Smooth muscle cell (in vitro differentiated cells): Measurements from ENCODE around the gene IGF2R. TPM values are rescaled to one million over a fixed set of nuclear protein-coding genes. Genes with fewer than 3 reads are reported as not detected.

Source experiments
- DNase-seq: peaks from one replicate; lab custom pipeline; 2025; ENCODE audit not compliant: unreplicated experiment; lab: John Stamatoyannopoulos, UW
- H2AFZ ChIP-seq: fragments of 200-600 bp; sonication (generic); 2 replicates; pipeline ENCODE4 v1.6.0; 2016; ENCODE audit warnings: antibody characterized with exemption, low read depth, mild to moderate bottlenecking
- H3F3A ChIP-seq: fragments of 200-600 bp; sonication (generic); 2 replicates; pipeline ENCODE4 v1.6.0; 2017; ENCODE audit warnings: antibody characterized with exemption, low read depth
- H3K27ac ChIP-seq: fragments of 200-600 bp; sonication (generic); 2 replicates; pipeline ENCODE4 v1.5.1; 2016; ENCODE audit warnings: low read depth, mild to moderate bottlenecking
- H3K27me3 ChIP-seq: fragments of 200-600 bp; sonication (generic); 2 replicates; pipeline ENCODE4 v1.6.1; 2016; ENCODE audit warnings: low read depth, mild to moderate bottlenecking
- H3K36me3 ChIP-seq: fragments of 200-600 bp; sonication (generic); 2 replicates; pipeline ENCODE4 v1.5.1; 2016; ENCODE audit warnings: low read depth
- H3K4me1 ChIP-seq: fragments of 200-600 bp; sonication (generic); 2 replicates; pipeline ENCODE4 v1.5.1; 2016; ENCODE audit warnings: low read depth
- H3K4me2 ChIP-seq: fragments of 200-600 bp; sonication (generic); 2 replicates; pipeline ENCODE4 v1.6.0; 2016; ENCODE audit warnings: mild to moderate bottlenecking
- H3K4me3 ChIP-seq: fragments of 200-600 bp; sonication (generic); 2 replicates; pipeline ENCODE4 v1.5.1; 2016; ENCODE audit warnings: mild to moderate bottlenecking
- H3K79me2 ChIP-seq: fragments of 200-600 bp; sonication (generic); 2 replicates; pipeline ENCODE4 v1.6.0; 2016; ENCODE audit warnings: low read depth, mild to moderate bottlenecking
- H3K9ac ChIP-seq: fragments of 200-600 bp; sonication (generic); 2 replicates; pipeline ENCODE4 v1.6.0; 2016; ENCODE audit warnings: low read depth
- H3K9me3 ChIP-seq: fragments of 200-600 bp; sonication (generic); replicated peaks from 2 replicates; pipeline ENCODE4 v1.5.1; 2016; ENCODE audit warnings: low read depth
- H4K20me1 ChIP-seq: fragments of 200-600 bp; sonication (generic); 2 replicates; pipeline ENCODE4 v1.6.0; 2016; ENCODE audit warnings: low read depth
- WGBS: methylation state at CpG from one replicate; pipeline ENCODE4 v1.1.7; 2016; ENCODE audit warnings: low lambda C conversion rate; 5-methylcytosine and 5-hydroxymethylcytosine counted together
- polyA plus RNA-seq: library from polyadenylated mRNA; unstranded; fragments of >200 nt; fragmentation: Nextera tagmentation; extraction: Ambion mirVana; gene quantifications from 2 replicates; pipeline ENCODE4 v1.2.1, GENCODE V29; 2016
- total RNA-seq: library from RNA; depleted of rRNA; stranded (reverse); fragments of >200 nt; gene quantifications from 2 replicates; pipeline ENCODE4 v1.2.3, GENCODE V29; 2014
- TF ChIP-seq, protein P1 (sequence below): fragments of 200-600 bp; sonication (generic); IDR thresholded peaks from 2 replicates; pipeline ENCODE4 v1.5.1; 2017; ENCODE audit warnings: borderline replicate concordance, mild to moderate bottlenecking, antibody characterized with exemption; ENCODE audit not compliant: insufficient read depth, poor library complexity, severe bottlenecking

The IGF2R gene
- total and polyA plus RNA-seq, 2 experiments from 2014 or later, result 44.7 to 77.4 TPM

DNA sequence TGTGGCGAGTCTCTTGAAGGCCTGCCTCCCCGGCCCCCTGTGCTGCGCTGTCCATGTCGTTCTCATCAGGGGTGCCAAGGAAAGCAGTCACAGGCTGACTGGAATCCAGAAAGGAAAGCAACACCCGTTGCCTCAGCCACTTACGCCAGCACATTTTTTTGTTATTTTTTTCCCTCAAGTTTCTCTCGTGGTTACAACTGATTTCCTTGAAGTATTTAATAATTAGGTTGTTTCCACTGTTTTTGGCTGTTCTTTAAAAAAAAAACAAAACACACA lies 134.9 kb downstream of the IGF2R start:
- Histone ChIP-seq H3F3A (no peaks in the 10 kb centered on the region), H3K9ac (no peak overlapping the region), H2AFZ (no peak overlapping the region), H3K27me3 (no peaks in the 10 kb centered on the region), H3K9me3 (no peaks in the 10 kb centered on the region), H3K79me2 (no peaks in the 10 kb centered on the region), H3K36me3 (peaks cover 10% of the 10 kb centered on the region), H3K4me3 (no peak overlapping the region), H3K4me2 (no peak overlapping the region), H4K20me1 (no peaks in the 10 kb centered on the region), H3K27ac (no peak overlapping the region), H3K4me1 (no peaks in the 10 kb centered on the region)
- no peak for DNase-seq
- WGBS, result 100% methylated on average over 7 of the region's 7 CpGs
- TF ChIP-seq, protein P1, sequence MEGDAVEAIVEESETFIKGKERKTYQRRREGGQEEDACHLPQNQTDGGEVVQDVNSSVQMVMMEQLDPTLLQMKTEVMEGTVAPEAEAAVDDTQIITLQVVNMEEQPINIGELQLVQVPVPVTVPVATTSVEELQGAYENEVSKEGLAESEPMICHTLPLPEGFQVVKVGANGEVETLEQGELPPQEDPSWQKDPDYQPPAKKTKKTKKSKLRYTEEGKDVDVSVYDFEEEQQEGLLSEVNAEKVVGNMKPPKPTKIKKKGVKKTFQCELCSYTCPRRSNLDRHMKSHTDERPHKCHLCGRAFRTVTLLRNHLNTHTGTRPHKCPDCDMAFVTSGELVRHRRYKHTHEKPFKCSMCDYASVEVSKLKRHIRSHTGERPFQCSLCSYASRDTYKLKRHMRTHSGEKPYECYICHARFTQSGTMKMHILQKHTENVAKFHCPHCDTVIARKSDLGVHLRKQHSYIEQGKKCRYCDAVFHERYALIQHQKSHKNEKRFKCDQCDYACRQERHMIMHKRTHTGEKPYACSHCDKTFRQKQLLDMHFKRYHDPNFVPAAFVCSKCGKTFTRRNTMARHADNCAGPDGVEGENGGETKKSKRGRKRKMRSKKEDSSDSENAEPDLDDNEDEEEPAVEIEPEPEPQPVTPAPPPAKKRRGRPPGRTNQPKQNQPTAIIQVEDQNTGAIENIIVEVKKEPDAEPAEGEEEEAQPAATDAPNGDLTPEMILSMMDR, result no peak

DNA sequence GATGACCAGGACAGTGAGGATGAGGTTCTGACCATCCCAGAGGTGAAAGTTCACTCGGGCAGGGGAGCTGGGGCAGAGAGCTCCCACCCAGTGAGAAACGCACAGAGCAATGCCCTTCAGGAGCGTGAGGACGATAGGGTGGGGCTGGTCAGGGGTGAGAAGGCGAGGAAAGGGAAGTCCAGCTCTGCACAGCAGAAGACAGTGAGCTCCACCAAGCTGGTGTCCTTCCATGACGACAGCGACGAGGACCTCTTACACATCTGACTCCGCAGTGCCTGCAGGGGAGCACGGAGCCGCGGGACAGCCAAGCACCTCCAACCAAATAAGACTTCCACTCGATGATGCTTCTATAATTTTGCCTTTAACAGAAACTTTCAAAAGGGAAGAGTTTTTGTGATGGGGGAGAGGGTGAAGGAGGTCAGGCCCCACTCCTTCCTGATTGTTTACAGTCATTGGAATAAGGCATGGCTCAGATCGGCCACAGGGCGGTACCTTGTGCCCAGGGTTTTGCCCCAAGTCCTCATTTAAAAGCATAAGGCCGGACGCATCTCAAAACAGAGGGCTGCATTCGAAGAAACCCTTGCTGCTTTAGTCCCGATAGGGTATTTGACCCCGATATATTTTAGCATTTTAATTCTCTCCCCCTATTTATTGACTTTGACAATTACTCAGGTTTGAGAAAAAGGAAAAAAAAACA lies 136.1 kb downstream of the IGF2R start:
- Histone ChIP-seq H4K20me1 (no peaks in the 10 kb centered on the region), H3K9ac (no peak overlapping the region), H3K4me2 (no peak overlapping the region), H3K36me3 (peaks cover 7% of the 10 kb centered on the region), H2AFZ (no peak overlapping the region), H3K4me1 (no peaks in the 10 kb centered on the region), H3K9me3 (no peaks in the 10 kb centered on the region), H3K4me3 (no peak overlapping the region), H3K27me3 (no peaks in the 10 kb centered on the region), H3K79me2 (no peaks in the 10 kb centered on the region), H3K27ac (no peak overlapping the region), H3F3A (no peaks in the 10 kb centered on the region)
- no peak for DNase-seq
- WGBS, result 97% methylated on average over 20 of the region's 20 CpGs
- TF ChIP-seq, protein P1, result no peak

DNA sequence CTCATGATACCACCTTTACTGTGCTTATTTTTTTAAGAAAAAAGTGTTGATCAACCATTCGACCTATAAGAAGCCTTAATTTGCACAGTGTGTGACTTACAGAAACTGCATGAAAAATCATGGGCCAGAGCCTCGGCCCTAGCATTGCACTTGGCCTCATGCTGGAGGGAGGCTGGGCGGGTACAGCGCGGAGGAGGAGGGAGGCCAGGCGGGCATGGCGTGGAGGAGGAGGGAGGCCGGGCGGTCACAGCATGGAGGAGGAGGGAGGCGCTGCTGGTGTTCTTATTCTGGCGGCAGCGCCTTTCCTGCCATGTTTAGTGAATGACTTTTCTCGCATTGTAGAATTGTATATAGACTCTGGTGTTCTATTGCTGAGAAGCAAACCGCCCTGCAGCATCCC lies 137.1 kb downstream of the IGF2R start:
- Histone ChIP-seq H3K27ac (no peak overlapping the region), H3F3A (no peaks in the 10 kb centered on the region), H3K4me2 (no peak overlapping the region), H4K20me1 (no peaks in the 10 kb centered on the region), H3K4me3 (no peak overlapping the region), H3K36me3 (peaks cover 7% of the 10 kb centered on the region), H3K79me2 (no peaks in the 10 kb centered on the region), H3K9me3 (no peaks in the 10 kb centered on the region), H3K9ac (no peak overlapping the region), H3K4me1 (no peaks in the 10 kb centered on the region), H3K27me3 (no peaks in the 10 kb centered on the region), H2AFZ (no peak overlapping the region)
- 91% methylated on average over 14 of the region's 14 CpGs for WGBS
- DNase-seq, result no peak
- TF ChIP-seq, protein P1, result no peak

DNA sequence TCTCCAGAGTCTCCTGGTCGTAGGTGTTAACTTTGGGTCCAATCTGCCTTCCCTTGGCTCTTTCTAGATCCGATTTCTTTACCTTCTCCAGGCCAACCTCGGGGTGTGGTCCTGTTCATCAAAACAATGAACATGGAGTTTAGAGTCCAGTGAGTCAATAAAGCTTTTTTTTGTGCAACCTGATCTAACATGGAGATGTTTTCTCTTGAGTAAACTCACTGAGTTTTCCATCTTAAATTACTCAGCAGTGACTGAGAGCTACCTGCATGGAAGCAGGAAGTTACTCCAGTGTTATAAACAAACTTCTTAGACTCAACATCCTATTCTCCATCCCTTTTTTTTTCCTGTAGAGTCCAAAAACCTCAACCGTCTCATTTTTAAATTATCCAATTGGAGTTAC lies 137.8 kb downstream of the IGF2R start:
- Histone ChIP-seq H2AFZ (no peak overlapping the region), H3K4me1 (no peaks in the 10 kb centered on the region), H3K9ac (no peak overlapping the region), H3F3A (no peaks in the 10 kb centered on the region), H3K9me3 (no peaks in the 10 kb centered on the region), H3K27ac (no peak overlapping the region), H4K20me1 (no peaks in the 10 kb centered on the region), H3K79me2 (no peaks in the 10 kb centered on the region), H3K4me3 (no peak overlapping the region), H3K36me3 (peaks cover 7% of the 10 kb centered on the region), H3K4me2 (no peak overlapping the region), H3K27me3 (no peaks in the 10 kb centered on the region)
- TF ChIP-seq, protein P1, result no peak
- WGBS, result 98% methylated on average over 4 of the region's 4 CpGs
- no peak for DNase-seq
